Activated CD4-positive, alpha-beta T cell treated with anti-CD3 and anti-CD28 coated beads, Interleukin-2, amount 50 U/mL, for 1 hour (primary cell): ENCODE data around the gene GDF15.
"Not testable (repeated sequence)": the region's sequence is repeated elsewhere in the genome, so short reads cannot be mapped to it uniquely, and the experiment has no call there.

Experiments
- DNase-seq: peaks from one replicate; pipeline ENCODE4 v3.0.0-alpha.2; 2020

GDF15 gene

GRCh38 chr19:18364277-18364825 lies 21.6 kb upstream of the GDF15 start:
- not testable (repeated sequence) for DNase-seq

- no peak for DNase-seq
These were observed 21.0 kb upstream of the GDF15 start for GRCh38 chr19:18364826-18365528.

- DNase-seq: no peak
These were observed 19.9 kb upstream of the GDF15 start for GRCh38 chr19:18366021-18366435.

GRCh38 chr19:18368504-18369222 lies 17.3 kb upstream of the GDF15 start:
- DNase-seq: no peak

GRCh38 chr19:18373407-18373891 lies 12.5 kb upstream of the GDF15 start:
- no peak for DNase-seq

GRCh38 chr19:18373892-18374629 lies 11.9 kb upstream of the GDF15 start:
- DNase-seq: peak; percentile 10

GRCh38 chr19:18377026-18377425 lies 8.9 kb upstream of the GDF15 start:
- no peak for DNase-seq

GRCh38 chr19:18379803-18380747 lies 5.9 kb upstream of the GDF15 start:
- DNase-seq: no peak

- DNase-seq: no peak
These were observed 5.1 kb upstream of the GDF15 start for GRCh38 chr19:18380843-18381242.

- not testable (repeated sequence) for DNase-seq
These were observed 2.3 kb upstream of the GDF15 start for GRCh38 chr19:18383622-18384021.

- DNase-seq: no peak
These were observed 1.2 kb upstream of the GDF15 start for GRCh38 chr19:18384775-18385174.

GRCh38 chr19:18385359-18385674 lies 641 bp upstream of the GDF15 start:
- DNase-seq: no peak

GRCh38 chr19:18386543-18387271 lies 749 bp downstream of the GDF15 start:
- DNase-seq: no peak

GRCh38 chr19:18388100-18388959 lies 2.4 kb downstream of the GDF15 start:
- DNase-seq: peak; percentile 75

- no peak for DNase-seq
These were observed 3.2 kb downstream of the GDF15 start for GRCh38 chr19:18388960-18389725.

- DNase-seq: no peak
These were observed 3.7 kb downstream of the GDF15 start for GRCh38 chr19:18389726-18390064.

GRCh38 chr19:18390065-18390907 lies 4.3 kb downstream of the GDF15 start:
- DNase-seq: no peak

GRCh38 chr19:18391509-18392075 lies 5.6 kb downstream of the GDF15 start:
- DNase-seq: no peak

GRCh38 chr19:18392417-18392816 lies 6.5 kb downstream of the GDF15 start:
- no peak for DNase-seq
